ENCODE measurements around the gene POMT1. TPM values are rescaled to one million over a fixed set of nuclear protein-coding genes. Genes with fewer than 3 reads are reported as not detected.

The POMT1 gene
- total RNA-seq, 1 donor from 2014 or later = 43.9 TPM

DNA sequence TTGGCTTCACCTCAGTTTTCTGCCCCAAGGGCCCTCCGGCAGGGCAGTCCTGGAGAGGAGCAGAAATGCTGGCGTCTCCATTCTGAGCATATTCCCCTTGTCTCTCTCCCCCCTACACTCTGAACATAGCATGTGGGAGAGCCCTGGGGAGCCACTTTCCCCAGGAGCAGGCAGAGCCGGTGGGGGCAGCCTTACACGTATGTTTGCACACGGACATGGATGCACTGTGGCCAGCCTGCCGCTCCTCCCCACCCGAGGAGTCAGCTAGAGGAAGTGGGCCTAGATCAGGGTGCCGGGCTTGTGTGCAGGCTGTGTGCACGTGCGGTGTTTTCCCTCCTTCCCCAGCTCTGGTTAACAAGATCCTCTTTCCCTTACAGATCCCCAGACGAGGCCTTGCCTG is 25.4 kb upstream of the POMT1 start:
- DNase-seq (ENCODE audit: low spot score) = no peak

DNA sequence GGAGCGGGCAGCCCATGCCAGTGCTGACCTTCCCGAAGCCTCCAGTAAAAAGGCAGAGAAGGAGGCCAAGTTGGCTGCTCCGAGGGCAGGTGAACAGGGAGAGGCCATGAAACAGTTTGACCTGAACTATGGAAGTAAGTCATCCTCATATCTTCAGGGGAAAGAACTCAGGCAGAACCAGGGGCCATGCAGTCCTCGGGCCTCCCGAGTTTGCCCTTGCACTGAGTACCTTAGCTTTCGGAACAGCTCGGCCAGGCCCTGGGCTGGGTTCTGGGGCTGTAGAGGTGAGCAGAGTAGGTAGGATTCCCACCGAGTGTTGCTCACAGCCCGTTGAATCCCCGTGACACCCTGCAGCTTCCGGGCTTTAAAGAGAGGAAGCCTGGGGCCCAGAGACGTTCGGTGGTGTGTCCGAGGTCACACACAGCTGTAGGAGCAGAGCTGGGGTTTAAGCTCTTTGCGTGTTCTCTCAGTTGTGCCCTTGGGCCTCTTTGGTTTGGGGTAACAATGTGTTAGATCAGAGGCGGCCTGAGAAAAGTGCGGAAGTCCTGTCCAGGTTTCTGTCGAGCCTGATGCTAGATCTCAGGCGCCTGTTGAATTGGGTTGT is 24.8 kb upstream of the POMT1 start:
- no peak for DNase-seq (ENCODE audit: low spot score)

DNA sequence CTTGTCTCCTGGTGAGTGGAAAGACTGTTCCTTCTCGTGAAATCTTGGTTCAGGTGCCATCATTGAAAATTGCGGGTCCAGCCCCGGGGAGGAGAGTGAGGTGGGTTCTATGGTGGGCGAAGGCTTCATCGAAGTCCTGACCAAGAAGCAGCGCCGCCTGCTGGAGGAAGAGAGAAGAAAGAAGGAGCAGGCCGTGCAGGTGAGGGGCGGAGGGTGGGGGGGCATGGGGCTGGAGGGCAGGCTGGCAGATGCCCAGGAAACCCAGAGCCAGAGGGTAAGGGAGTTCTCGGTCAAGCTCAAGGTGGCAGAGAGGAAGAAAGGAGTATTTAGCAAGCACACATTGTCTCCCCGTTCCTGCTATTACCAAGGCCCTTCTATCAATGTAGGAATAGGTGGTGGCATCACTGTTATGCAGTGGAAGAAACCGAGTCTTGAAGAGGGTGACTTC is 24.3 kb upstream of the POMT1 start:
- DNase-seq (ENCODE audit: low spot score) = no peak

DNA sequence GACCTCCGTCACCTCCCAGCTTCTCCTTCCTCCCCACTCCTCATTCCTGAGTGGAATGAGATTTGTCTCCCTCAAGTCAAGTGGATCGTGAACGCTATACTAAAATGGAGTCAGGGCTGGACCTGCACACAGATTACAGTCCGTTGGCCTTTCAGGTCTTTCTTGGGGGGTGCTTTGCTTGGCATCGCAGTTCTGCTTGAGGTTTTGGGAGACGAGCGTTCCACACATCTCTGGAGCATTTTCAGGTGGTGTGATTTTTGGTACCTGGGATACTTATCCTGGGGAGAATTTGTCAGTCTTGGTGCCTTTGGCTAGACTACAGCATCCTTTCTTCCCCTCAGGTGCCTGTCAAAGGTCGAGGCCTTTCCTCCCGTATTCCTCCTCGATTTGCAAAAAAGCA is 23.8 kb upstream of the POMT1 start:
- no peak for DNase-seq (ENCODE audit: low spot score)

DNA sequence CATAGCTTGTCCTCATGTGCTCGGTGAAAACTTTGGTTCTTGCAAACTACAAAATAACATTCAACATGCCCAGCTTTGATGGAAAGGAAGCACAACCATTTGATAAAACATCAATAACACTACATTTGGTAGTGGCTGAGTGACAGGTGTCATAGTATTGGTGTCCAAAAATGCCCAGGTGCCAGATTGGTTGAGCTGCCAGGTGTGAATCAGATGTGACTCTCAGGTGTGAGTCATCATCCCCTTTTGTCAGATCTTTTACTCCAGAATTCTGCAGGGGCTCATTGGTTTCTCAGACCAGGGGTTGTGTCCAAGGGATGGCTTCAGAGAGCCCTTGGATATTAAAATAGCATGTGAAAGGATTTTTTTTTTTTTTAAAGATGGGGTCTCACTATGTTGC is 22.5 kb upstream of the POMT1 start:
- no peak for DNase-seq (ENCODE audit: low spot score)

DNA sequence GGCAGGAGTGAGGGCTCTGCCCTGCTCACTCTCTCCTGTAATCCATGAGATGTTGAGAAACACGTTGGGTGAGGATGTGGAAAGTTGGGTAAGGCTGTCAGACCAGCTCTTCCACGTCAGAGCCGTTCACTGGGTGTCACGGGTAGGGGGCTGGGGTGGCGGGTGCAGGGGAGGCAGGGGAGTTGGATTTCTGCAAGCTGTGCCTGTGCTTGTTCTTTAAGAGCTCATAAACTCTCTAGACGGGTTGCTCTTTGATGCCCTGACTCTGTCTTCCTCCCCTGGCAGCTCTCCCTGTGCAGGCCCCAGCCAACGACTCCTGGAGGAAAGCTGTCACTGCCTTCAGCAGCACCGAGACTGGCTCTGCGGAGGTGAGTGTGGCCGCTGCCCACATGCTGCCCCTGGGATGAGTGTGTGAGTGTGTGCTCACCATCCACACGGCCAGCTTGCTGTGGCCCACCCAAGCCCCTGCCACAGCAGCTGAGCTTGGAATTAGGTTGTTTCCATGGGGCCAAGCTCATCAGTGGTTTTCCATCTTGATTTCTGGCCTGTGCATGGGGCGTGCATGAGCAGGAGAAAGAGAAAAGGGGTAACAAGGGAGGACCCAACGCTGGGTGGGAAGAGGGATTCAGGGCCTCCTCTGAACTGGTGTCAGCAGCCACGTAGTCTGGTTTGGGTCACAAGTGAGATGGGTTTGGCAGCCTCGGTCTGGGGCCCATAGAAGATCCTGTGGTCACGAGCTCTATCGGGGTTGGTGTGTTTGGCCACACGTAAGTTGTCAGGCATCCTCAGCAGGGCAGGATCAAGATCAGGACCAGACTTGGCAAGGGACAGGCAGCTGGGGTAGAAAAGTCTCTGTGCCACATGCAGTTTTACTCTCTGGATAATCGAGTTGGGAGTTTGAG is 21.0 kb upstream of the POMT1 start:
- DNase-seq (ENCODE audit: low spot score) = no peak

DNA sequence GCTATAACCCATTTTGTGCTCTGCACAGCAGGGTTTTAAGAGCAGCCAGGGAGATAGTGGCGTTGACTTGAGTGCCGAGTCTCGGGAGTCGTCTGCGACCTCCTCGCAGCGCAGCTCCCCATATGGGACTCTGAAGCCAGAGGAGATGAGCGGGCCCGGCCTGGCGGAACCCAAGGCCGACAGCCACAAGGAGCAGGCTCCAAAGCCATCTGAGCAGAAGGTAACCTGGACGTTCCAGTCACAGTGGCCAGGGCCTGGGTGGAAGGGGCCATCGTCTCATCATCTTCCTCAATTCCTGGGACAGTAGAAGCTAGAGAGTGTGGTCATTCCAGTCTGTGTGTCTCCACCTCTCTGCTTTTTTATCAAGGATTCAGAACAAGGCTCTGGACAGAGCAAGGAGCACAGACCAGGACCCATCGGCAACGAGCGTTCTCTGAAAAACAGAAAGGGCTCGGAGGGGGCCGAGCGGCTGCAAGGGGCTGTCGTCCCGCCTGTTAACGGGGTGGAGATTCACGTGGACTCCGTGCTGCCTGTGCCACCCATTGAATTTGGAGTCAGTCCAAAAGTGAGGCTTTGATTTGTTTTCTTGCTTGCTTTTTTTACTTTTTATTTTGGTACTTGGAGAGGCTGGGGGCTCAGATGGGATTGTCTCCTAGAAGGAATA is 20.2 kb upstream of the POMT1 start:
- no peak for DNase-seq (ENCODE audit: low spot score)

DNA sequence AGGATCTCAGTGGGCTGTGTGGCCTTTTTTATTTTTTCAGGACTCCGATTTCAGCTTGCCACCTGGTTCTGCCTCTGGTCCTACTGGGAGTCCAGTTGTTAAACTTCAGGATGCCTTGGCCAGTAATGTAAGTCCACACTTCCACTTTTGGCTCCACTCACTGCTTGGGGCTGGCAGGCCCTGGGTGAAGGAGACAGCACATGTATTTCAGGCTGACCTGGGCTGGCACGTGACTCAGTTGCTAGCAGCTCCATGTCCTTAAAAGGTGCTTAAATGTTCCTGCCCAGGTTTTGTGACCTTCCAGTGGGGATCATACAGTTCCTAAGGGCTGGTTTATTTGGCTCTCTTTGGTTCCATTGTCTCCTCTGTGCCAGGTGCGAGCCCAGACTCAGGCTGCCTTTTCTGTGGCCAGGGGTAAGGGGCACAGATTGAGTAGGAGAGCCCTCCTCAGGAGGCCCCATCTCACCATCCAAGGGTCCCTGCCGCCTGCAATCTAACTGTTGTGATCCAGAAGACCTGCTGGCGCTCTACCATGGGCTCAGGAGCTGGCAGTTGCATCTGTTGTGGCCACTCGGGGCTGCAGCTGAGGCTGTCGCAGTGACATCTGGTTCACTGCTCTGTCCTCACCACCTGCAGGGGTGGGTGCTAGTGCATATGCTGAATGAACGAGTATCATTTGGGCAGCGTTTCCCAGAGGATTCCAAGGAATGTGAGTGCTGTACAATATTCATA is 19.2 kb upstream of the POMT1 start:
- no peak for DNase-seq (ENCODE audit: low spot score)

DNA sequence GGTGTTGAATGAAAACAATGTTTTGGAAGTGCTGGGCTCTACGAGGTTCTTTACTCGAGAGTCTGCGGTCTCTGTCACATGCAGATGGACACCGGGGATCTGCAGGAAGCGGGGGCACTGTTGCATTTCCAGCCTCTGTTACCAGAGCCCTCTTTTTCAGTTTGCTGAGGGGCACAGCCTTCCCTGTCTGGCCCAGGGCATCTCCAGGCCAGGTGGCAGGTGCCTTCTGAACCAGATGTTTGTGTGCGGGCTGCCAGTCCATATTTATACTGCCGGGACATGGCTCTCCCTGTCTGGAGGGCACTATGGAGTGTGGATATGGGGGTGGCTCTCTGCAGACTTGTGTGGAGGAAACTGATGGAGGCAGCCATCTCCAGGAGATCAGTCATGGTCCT is 18.7 kb upstream of the POMT1 start:
- DNase-seq (ENCODE audit: low spot score) = no peak

DNA sequence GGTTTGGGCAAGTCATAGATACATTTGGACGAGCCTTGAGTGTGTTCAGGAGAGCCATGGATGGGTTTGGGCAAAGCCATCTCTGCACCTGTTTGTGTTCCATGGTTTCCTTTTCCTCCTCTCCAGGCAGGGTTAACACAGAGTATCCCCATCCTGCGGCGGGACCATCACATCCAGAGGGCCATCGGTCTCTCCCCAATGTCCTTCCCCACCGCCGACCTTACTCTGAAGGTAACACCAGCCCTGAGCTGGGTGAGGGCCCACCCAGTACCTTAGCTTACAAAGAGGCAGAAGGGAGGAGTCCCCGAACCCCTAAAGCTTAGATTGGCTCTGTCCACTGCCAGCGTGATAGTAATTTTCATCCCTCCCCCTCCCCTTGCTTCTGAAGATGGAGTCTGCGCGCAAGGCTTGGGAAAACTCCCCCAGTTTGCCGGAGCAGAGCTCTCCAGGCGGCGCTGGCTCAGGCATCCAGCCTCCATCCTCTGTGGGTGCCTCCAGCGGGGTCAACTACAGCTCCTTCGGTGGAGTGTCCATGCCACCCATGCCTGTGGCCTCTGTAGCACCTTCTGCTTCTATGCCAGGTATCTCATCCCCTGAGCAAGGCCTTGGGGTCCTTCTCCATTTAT is 18.0 kb upstream of the POMT1 start:
- DNase-seq (ENCODE audit: low spot score) = no peak

DNA sequence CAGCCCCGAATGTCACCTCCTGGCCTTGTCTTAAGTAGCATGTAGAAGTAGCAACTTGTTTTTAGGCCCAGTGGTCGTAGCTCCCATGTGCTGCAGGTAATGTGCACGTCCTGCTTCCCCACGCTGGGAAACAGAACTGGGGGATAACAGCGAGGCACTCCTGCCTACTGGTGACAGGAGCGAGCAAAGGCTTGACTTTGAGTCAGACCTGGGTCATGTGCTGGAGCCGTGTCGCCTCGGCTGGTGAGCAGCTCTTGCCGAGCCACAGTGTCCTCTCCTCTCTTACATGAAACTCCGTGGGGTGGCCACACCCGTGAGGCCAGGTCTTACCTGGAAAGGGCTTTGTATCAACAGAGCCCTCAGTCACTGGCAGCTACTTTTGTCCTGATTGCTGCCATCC is 17.5 kb upstream of the POMT1 start:
- no peak for DNase-seq (ENCODE audit: low spot score)

DNA sequence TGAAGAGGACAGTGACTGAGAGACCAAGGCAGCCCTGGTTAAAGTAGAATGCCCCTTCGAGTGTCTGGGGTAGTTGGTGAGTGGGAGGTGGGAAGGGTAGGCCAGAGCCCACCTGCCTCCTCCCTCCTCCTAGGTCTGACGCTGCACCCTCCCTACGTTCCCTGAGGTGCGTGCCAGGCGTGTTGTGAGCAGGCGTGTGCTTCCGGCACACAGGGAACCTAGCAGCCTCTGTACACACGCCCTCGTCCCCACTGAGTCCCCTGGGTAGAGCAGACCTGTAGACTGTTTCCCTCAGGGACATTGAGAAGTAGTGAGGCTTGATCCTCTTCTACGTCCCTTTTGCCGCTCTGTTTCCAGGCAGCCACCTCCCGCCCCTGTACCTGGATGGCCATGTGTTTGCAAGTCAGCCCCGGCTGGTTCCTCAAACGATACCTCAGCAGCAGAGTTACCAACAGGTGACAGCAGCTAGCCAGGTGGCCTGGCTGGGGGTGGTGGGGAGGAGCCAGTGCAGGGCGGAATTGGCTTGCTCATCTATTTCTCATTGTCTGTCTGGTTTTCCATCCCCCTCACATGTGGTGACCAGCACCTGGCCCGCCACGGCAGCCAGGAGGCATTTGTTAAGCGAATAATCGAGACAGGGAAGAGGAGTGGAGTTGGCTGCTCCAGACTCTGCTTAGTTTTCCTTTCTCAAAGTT is 16.8 kb upstream of the POMT1 start:
- no peak for DNase-seq (ENCODE audit: low spot score)

DNA sequence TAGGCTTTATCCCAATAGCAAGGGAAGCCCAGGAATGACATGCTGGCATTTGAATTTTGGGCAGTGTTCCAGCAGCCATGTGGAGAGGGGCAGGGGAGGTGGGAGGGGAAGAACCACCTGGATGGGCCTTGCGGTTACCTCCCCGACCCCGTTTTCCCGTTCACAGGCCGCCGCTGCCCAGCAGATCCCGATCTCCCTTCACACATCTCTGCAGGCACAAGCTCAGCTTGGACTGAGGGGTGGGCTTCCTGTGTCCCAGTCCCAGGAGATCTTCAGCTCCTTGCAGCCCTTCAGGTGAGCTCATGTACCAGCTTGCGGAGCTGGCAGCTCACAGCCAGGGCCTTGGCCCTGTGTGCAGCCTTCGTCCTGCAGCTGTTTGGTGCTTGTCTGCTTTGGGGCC is 15.7 kb upstream of the POMT1 start:
- DNase-seq (ENCODE audit: low spot score) = no peak

DNA sequence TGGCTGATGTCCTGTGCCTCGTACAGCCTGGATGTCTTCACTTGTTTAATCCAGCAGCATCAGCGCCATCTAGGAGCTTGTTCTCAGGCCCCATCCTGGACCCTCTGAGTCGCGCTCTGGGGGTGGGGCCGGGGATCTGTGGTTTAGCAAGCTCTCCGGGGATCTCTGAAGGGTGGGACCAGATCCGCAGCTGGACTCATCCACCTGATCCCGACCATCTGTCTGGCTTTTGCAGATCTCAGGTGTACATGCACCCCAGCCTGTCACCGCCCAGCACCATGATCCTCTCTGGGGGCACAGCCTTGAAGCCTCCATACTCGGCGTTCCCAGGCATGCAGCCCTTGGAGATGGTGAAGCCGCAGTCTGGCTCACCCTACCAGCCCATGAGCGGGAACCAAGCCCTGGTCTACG is 15.1 kb upstream of the POMT1 start:
- no peak for DNase-seq (ENCODE audit: low spot score)

DNA sequence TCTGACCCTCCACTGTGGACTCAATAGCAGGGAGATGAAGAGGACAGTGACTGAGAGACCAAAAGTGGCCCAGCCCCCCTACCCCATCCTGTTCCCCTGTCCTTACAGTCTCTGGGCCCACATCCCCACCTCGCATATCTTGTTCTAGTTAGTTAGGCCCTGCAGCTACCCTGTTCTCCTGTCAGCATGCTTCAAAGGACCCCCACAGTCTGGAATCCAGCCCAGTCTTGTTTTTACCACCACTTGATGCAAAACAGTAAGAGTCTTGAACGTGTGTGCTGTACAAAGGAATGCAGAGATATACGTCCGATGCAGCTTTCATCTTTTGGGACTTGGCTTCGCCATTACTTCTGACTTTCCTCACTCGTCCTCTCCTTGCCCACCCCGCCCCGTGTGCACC is 12.2 kb upstream of the POMT1 start:
- no peak for DNase-seq (ENCODE audit: low spot score)

DNA sequence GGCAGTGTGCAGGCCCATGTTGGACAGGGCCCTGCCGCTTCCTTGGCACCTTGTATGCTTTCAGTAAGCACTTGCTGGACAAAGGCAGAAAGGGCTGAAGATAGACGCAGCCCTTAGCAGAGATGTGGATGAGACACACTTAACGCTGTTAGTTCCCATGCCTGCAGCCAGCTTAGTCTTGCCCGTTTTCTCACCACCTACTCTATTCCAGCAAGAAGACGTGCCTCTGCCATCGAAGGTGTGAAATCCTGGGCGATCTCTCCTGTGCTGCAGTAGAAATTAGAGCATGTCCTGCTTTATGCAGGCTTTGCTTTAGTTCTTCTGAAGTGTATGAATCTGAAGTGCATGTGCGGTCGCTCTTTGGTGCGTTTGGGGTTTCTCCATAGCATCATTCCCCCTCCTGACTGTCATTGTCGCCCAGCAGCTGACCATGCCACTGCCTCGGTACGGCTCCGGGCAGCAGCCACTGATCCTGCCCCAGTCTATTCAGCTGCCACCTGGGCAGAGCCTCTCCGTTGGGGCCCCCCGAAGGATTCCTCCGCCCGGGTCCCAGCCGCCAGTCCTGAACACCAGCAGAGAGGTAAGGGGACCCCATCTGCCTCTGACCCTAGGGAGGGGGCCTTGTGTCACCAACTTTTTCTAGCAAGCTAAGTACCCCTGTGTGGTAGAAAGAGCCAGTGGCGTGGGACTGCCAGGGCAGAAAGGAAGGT is 11.6 kb upstream of the POMT1 start:
- no peak for DNase-seq (ENCODE audit: low spot score)

DNA sequence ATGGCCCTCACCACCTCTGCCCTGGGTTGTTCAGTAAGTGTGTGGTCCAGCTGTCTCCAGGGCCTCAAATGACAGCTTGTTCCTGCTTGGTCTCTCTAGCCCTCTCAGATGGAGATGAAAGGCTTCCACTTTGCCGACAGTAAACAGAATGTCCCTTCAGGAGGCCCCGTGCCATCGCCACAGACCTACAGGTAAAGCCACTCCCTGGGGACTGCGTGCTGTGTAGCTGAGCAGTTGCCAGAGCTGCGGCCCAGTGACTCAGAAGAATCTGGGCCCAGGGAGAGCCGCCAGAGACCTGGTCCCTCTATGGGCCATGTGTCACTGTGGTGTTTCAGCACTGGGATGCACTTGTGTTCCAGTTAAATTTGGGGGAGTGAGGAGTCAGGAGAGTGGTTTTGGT is 10.6 kb upstream of the POMT1 start:
- DNase-seq (ENCODE audit: low spot score) = no peak

DNA sequence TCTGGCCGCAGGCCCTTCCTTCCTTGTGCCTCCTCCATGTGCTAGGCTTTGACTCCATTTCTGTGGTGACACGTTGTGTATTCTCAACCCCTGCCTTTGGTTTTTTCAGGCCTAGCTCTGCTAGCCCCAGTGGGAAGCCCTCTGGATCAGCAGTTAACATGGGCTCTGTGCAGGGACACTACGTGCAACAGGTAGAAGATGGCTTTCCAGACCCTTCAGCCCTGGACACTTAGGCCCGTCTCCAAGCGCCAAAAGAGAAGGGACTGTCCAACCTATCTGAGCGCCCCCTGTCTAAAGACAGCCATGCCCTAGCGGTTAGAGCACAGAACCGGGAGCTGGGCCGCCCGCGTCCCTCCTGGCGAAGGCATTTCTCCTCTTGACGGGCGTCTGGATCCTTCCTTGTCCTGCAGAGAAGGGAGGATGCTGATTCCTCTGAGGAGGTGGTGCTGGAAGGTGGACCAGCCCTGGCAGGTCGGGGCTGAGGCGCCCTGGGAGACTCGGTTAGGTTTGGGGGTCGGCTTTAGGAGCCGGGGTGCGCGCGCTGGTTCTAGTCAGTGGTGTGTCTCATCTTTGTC is 8.3 kb upstream of the POMT1 start:
- DNase-seq (ENCODE audit: low spot score) = no peak

DNA sequence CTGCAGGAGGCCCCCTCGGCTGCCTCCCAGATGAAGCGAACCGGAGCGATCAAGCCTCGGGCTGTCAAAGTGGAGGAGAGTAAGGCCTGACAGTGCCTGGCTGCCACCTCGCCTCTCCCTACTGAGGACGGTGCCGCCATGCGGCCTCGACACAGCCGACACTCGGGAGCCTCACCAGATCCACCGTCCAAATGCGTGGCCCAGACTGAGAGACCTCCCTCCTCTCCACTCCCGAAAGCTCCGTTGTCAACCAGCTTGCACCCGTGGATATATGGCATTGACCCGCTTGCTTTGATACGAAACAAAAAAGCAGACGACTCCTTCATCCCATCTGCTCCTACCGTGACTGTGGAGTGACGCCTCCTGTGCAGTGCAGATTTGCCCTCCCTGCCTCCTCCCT is 6.9 kb upstream of the POMT1 start:
- DNase-seq (ENCODE audit: low spot score) = no peak

DNA sequence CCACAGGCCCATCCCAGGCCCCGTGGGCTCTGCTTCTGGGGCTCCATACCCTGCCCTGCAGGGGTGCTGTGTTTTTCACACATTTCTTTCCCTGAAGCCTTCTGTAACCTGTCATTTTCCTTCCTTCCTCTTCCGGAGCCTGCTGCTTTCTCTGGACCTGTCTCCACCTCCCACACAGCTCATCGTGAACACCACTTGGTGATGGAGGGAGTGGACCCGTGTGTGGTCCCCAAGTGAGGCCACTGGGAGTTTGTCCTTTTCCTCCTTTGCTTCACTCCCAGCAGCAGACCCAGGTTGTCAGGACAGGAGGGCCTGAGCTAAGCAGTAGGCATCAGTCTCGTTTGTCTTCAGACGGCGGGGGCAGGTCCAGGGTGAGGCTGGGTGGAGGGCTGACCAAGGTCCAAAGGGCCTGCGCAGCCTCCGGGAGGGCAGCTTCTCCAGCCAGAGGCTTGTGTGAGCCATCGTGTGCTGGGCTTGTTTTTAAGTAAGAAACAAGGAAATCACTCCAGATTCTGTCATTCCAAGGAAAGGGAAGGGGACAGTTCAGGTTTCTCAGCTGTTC is 5.8 kb upstream of the POMT1 start:
- no peak for DNase-seq (ENCODE audit: low spot score)

Data from mucosa of gallbladder (tissue), 1 donor.